ENCODE data around the gene RFPL3. TPM values are rescaled to one million over a fixed set of nuclear protein-coding genes. Genes with fewer than 3 reads are reported as not detected.

Gene RFPL3
- total RNA-seq, 1 donor: not detected

DNA sequence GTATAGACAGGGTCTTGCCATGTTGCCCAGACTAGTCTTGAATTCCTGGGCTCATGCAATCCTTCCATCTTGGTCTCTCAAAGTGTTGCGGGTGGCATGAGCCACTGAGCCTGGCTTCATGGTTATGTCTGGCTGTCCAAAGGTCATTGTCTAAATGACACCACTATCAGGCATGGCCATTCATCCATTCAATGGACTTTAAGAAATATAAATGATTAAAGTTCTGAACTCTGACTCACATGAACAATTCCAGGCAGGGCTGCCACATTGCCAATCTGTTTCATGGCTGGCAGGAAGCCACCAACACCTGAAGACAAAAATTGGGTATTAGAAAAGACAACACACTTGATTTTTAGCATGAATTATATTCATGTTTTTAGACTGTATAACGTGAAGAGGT is 50.3 kb downstream of the RFPL3 start:
- TF ChIP-seq CTCF (IDR thresholded peaks at IDR 0.05; ENCODE audit: insufficient read depth, low read length): no peak
- H3K4me3 ChIP-seq (ENCODE audit: low read depth, low read length): no peak overlapping the region
- no peak for DNase-seq (ENCODE audit: low read depth)

DNA sequence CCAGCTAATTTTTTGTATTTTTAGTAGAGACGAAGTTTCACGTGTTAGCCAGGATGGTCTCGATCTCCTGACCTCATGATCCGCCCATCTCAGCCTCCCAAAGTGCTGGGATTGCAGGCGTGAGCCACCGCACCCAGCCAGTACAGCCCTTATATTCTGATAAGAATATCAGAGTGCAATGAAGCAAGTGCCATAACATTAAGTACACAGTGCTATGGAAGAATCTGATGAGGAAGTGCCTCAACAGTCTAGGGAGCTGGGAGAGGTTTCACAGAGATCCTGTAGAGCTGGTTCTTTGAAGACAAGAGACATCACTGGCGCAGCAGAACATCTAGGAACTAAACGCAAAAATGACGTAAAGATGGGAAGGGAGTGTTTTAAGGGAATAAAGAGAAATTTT is 52.3 kb downstream of the RFPL3 start:
- no peak overlapping the region for H3K4me3 ChIP-seq (ENCODE audit: low read depth, low read length)
- no peak for TF ChIP-seq CTCF (IDR thresholded peaks at IDR 0.05; ENCODE audit: insufficient read depth, low read length)
- DNase-seq (ENCODE audit: low read depth): no peak

DNA sequence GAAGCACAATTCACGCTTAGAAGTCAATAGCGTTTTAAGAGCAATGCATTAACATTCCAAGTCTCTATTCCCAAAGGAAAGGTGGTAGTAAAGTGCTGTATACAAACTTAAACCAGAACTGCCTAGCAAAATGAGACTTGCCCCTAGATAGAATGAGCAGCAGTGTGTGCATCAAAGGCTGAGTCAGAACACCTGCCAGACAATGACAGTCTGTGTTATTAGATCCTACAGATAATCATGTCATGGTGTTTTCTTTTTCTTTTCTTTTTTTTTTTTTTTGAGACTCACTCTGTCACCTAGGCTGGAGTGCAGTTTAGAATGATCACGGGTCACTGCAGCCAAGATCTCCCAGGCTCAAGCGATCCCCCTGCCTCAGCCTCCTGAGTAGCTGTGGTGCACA is 52.8 kb downstream of the RFPL3 start:
- peak overlapping the region; percentile 96 for H3K4me3 ChIP-seq (ENCODE audit: low read depth, low read length)
- no peak for DNase-seq (ENCODE audit: low read depth)
- no peak for TF ChIP-seq CTCF (IDR thresholded peaks at IDR 0.05; ENCODE audit: insufficient read depth, low read length)

Small RNAs within 50 kb of the gene (small RNA-seq; reads per million reads assigned to genes)
- gene AL021937.2 (not detected), gene IGLVIVOR22-2 (not detected), gene RF02171 (not detected), gene RF02172 (not detected)

Other genes with a start within 250 kb of the RFPL3 start
- gene C22orf42, start 198.6 kb upstream of the RFPL3 start, total RNA-seq (ENCODE audit: low replicate concordance): not detected in 2 replicates
- not detected in 2 replicates for gene RFPL2, start 152.8 kb upstream of the RFPL3 start, total RNA-seq (ENCODE audit: low replicate concordance)
- not detected in 2 replicates for gene SLC5A4, start 102.5 kb upstream of the RFPL3 start, total RNA-seq (ENCODE audit: low replicate concordance)
- gene RTCB, start 54.4 kb downstream of the RFPL3 start, total RNA-seq (ENCODE audit: low replicate concordance): 74.8 and 194 TPM in 2 replicates
- not detected in 2 replicates for gene BPIFC, start 106.6 kb downstream of the RFPL3 start, total RNA-seq (ENCODE audit: low replicate concordance)
- 51.8 and 67.4 TPM in 2 replicates for gene FBXO7, start 116.9 kb downstream of the RFPL3 start, total RNA-seq (ENCODE audit: low replicate concordance)

Measured in fibroblast of the aortic adventitia (primary cell).